Peyer's patch (tissue), 4 donors: ENCODE data around the gene LIPK. TPM values are rescaled to one million over a fixed set of nuclear protein-coding genes. Genes with fewer than 3 reads are reported as not detected.
A peak's percentile ranks its signal among the peaks of the same experiment; 100 is the strongest.

ENCODE experiments used
- DNase-seq, 3 donors: peaks; one replicate each; pipeline ENCODE4 v3.0.0-alpha.2; 2017 to 2019
- H3K27ac ChIP-seq, 4 donors: fragments of 200-600 bp; sonication (generic); one replicate each; pipeline ENCODE4 v1.5.1; 2016 to 2019
- H3K27me3 ChIP-seq, 2 donors: fragments of 200-600 bp; sonication (generic); one replicate each; pipeline ENCODE4 v1.5.1; 2019
- H3K36me3 ChIP-seq, 3 donors: fragments of 200-600 bp; sonication (generic); one replicate each; pipeline ENCODE4 v1.5.1; 2016 to 2019
- H3K4me1 ChIP-seq, 4 donors: fragments of 200-600 bp; sonication (generic); one replicate each; pipeline ENCODE4 v1.5.1; 2016 to 2019
- H3K4me3 ChIP-seq, 4 donors: fragments of 200-600 bp; sonication (generic); 1 replicate in 3 of 4; 2 replicates in 1 of 4; pipeline ENCODE4 v1.5.1; 2016 to 2019; ENCODE audit warnings: mild to moderate bottlenecking in 1 of 4
- H3K9me3 ChIP-seq, 4 donors: fragments of 200-600 bp; sonication (generic); one replicate each; pipeline ENCODE4 v1.5.1; 2016 to 2019; ENCODE audit warnings: mild to moderate bottlenecking in 1 of 4
- CTCF ChIP-seq, 6 experiments: fragments of 450-650 bp in 4 of 6; fragments of 200-600 bp in 2 of 6; sonication (generic) in 1 of 6; IDR thresholded peaks; one replicate each; pipeline ENCODE4 v1.5.1; 2017 to 2019; ENCODE audit warnings: antibody characterized with exemption in 6 of 6, mild to moderate bottlenecking in 3 of 6, moderate library complexity in 1 of 6
- POLR2A ChIP-seq, 2 donors: fragments of 450-650 bp; IDR thresholded peaks; one replicate each; pipeline ENCODE4 v1.5.1; 2017; ENCODE audit warnings: antibody characterized with exemption in 2 of 2, mild to moderate bottlenecking in 2 of 2, moderate library complexity in 2 of 2
- total RNA-seq, 4 donors: library from RNA; depleted of rRNA; stranded (reverse); fragments of >200 nt; gene quantifications; one replicate each; pipeline ENCODE4 v1.1.0, GENCODE V29; 2016

The LIPK gene
- total RNA-seq, 4 donors from 2014 or later, result not detected

DNA sequence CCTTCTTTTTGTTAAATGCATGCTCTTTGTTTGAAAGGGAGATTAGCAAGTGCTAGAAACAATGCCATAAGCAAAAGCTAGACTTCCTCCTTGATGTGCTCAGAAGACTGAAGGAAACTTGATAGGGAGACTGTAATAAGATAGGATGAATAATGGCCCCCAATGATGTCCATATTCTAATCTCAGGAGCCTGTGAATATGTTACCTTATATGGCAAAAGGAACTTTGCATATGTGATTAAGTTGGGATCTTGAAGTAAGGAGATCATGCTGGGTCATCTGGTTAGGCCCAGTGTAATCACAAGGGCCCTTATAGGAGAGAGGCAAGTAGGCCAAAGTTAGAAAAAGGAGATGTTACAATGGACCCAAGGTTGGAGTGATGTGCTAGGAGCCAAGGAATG is 82.9 kb downstream of the LIPK start:
- DNase-seq, result no peak
- no peaks in the 10 kb centered on the region for H3K36me3 ChIP-seq
- TF ChIP-seq POLR2A (IDR thresholded peaks at IDR 0.05), result no peak
- TF ChIP-seq CTCF (IDR thresholded peaks at IDR 0.05), result no peak
- no peak overlapping the region for H3K27ac ChIP-seq
- no peaks in the 10 kb centered on the region for H3K9me3 ChIP-seq
- H3K27me3 ChIP-seq, result no peaks in the 10 kb centered on the region
- no peaks in the 10 kb centered on the region for H3K4me1 ChIP-seq
- H3K4me3 ChIP-seq, result no peak overlapping the region

- Histone ChIP-seq H3K4me3 (no peak overlapping the region), H3K9me3 (no peaks in the 10 kb centered on the region), H3K36me3 (no peaks in the 10 kb centered on the region), H3K4me1 (no peaks in the 10 kb centered on the region), H3K27me3 (no peaks in the 10 kb centered on the region), H3K27ac (no peak overlapping the region)
- TF ChIP-seq POLR2A (IDR thresholded peaks at IDR 0.05), result no peak
- peak in 4 of 6 experiments; percentile 20 to 54 (median 40) for TF ChIP-seq CTCF (IDR thresholded peaks at IDR 0.05)
- DNase-seq, result peak in 1 of 3 donors; percentile 48
Measured at GRCh38 chr10:88791924-88792323, 85.9 kb downstream of the LIPK start.

DNA sequence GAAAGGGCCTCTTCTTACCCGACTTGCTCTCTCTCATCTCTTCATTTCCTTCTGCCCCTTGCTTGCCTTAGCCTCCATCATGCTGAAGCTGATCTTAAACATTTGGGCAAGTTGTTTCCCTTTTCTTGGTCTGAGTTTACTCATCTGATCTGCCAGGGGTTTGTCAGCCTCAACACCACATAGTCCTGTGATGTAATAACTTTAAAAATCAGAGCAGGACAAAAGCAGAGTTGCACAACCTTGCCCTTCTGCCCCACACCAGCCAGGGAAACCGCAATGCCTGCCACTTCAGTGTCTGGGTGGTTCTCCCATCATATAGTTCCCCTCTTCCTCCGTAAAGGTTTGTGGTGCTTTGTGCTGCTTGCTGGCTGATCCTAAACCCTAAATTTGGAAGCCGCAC is 86.6 kb downstream of the LIPK start:
- Histone ChIP-seq H3K4me3 (no peak overlapping the region), H3K36me3 (no peaks in the 10 kb centered on the region), H3K27ac (no peak overlapping the region), H3K9me3 (no peaks in the 10 kb centered on the region), H3K27me3 (no peaks in the 10 kb centered on the region), H3K4me1 (no peaks in the 10 kb centered on the region)
- no peak for DNase-seq
- no peak for TF ChIP-seq CTCF (IDR thresholded peaks at IDR 0.05)
- TF ChIP-seq POLR2A (IDR thresholded peaks at IDR 0.05), result no peak

- DNase-seq, result no peak
- TF ChIP-seq CTCF (IDR thresholded peaks at IDR 0.05) (no peak), POLR2A (IDR thresholded peaks at IDR 0.05) (no peak)
- H3K9me3 ChIP-seq, result no peaks in the 10 kb centered on the region
- H3K4me3 ChIP-seq, result no peak overlapping the region
- H3K36me3 ChIP-seq, result no peaks in the 10 kb centered on the region
- no peak overlapping the region for H3K27ac ChIP-seq
- H3K27me3 ChIP-seq, result no peaks in the 10 kb centered on the region
- no peaks in the 10 kb centered on the region for H3K4me1 ChIP-seq
Measured at GRCh38 chr10:88793712-88794299, 87.8 kb downstream of the LIPK start.

GRCh38 chr10:88794731-88795130 is 88.7 kb downstream of the LIPK start:
- Histone ChIP-seq H3K4me3 (no peak overlapping the region), H3K4me1 (no peaks in the 10 kb centered on the region), H3K27me3 (no peaks in the 10 kb centered on the region), H3K27ac (no peak overlapping the region), H3K9me3 (no peaks in the 10 kb centered on the region), H3K36me3 (no peaks in the 10 kb centered on the region)
- TF ChIP-seq POLR2A (IDR thresholded peaks at IDR 0.05), result no peak
- no peak for TF ChIP-seq CTCF (IDR thresholded peaks at IDR 0.05)
- DNase-seq, result no peak
